A673 (cell line): ENCODE results near the gene HDHD3.

Experiments
- CTCF ChIP-seq: fragments of 300-800, 200-600 bp; sonication (generic); conservative IDR thresholded peaks from 2 replicates; pipeline ENCODE4 v1.5.1; 2017; ENCODE audit warnings: low read depth, mild to moderate bottlenecking, antibody characterized with exemption, low read length, moderate library complexity, mixed read lengths
- EZH2 ChIP-seq: fragments of 200-600 bp; sonication (generic); IDR thresholded peaks from 2 replicates; pipeline ENCODE4 v1.6.1; 2017; ENCODE audit warnings: borderline replicate concordance, low read depth, mild to moderate bottlenecking, mixed read lengths, antibody characterized with exemption, low read length; ENCODE audit not compliant: poor library complexity, severe bottlenecking

DNA sequence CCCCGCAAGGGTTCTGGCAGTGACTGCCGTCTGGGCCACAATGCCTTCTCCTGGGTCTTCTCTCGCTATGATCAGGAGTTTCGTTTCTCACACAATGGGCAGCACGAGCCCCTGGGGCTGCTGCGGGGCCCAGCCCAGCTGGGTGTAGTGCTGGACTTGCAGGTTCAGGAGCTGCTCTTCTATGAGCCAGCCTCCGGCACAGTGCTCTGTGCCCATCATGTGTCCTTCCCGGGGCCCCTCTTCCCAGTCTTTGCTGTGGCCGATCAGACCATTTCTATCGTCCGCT lies 7.0 kb downstream of the HDHD3 start:
- TF ChIP-seq CTCF, result no peak
- no peak for TF ChIP-seq EZH2
